IMR-90 (cell line): ENCODE measurements around the gene DTX3. TPM values are rescaled to one million over a fixed set of nuclear protein-coding genes. Genes with fewer than 3 reads are reported as not detected.

Experiments
- ATAC-seq: fragments of 200-7000 bp; cut with Tn5 transposase; 2 replicates; pipeline ENCODE4 v1.9.1; 2020; ENCODE audit warnings: low read depth, mild to moderate bottlenecking, moderate library complexity
- Bru-seq: library from RNA; stranded (reverse); fragments of 400-500 nt; gene quantifications from one replicate; lab custom pipeline; 2021; lab: Mats Ljungman, UMichigan
- BruChase-seq, 2 experiments: library from RNA; stranded (reverse); fragments of 400-500 nt; gene quantifications; one replicate each; lab custom pipeline; 2021; lab: Mats Ljungman, UMichigan
- BruUV-seq: library from RNA; stranded (reverse); fragments of 400-500 nt; replicated peaks from 2 replicates; lab custom pipeline; 2021; lab: Mats Ljungman, UMichigan
- CTCF ChIA-PET: fragments of 300-600 bp; formaldehyde crosslinking; extraction: SDS; loops from one replicate; lab custom pipeline; 2021; ENCODE audit warnings: antibody characterized with exemption; lab: Yijun Ruan, JAX
- POLR2A ChIA-PET: fragments of 300-600 bp; sonication (Branson Sonifier 250); formaldehyde crosslinking; loops from one replicate; lab custom pipeline; 2022; ENCODE audit warnings: antibody characterized with exemption; ENCODE audit not compliant: unreplicated experiment; lab: Charles Lee
- DNase-seq: peaks from one replicate; pipeline ENCODE4 v3.0.0; 2013
- H2AFZ ChIP-seq: replicated peaks from 2 replicates; pipeline ENCODE3; 2013; ENCODE audit warnings: low read length, mild to moderate bottlenecking; ENCODE audit not compliant: poor library complexity
- H2AK5ac ChIP-seq: 2 replicates; pipeline ENCODE4 v1.6.1; 2013; ENCODE audit warnings: low read depth, low read length, inconsistent platforms
- H2AK9ac ChIP-seq: replicated peaks from 2 replicates; pipeline ENCODE3; 2013; ENCODE audit warnings: mild to moderate bottlenecking, low read depth, low read length, moderate library complexity; ENCODE audit not compliant: poor library complexity
- H2BK120ac ChIP-seq: 2 replicates; pipeline ENCODE4 v1.6.1; 2013; ENCODE audit warnings: low read depth, low read length, inconsistent platforms
- H2BK15ac ChIP-seq: 3 replicates; pipeline ENCODE4 v1.6.1; 2013; ENCODE audit warnings: low read depth, low read length, inconsistent platforms
- H2BK20ac ChIP-seq: 2 replicates; pipeline ENCODE4 v1.6.1; 2013; ENCODE audit warnings: low read depth, mild to moderate bottlenecking, inconsistent platforms, low read length, moderate library complexity
- H2BK5ac ChIP-seq: 2 replicates; pipeline ENCODE4 v1.6.1; 2013; ENCODE audit warnings: mild to moderate bottlenecking, low read depth, low read length, inconsistent platforms; ENCODE audit not compliant: poor library complexity, severe bottlenecking
- H3K14ac ChIP-seq: replicated peaks from 2 replicates; pipeline ENCODE4 v1.6.1; 2013; ENCODE audit warnings: low read depth, low read length, inconsistent platforms
- H3K18ac ChIP-seq: 2 replicates; pipeline ENCODE4 v1.6.1; 2013; ENCODE audit warnings: low read depth, low read length, control low read depth
- H3K23ac ChIP-seq: 2 replicates; pipeline ENCODE4 v1.6.1; 2013; ENCODE audit warnings: low read depth, low read length, inconsistent platforms
- H3K27ac ChIP-seq: 2 replicates; pipeline ENCODE4 v1.5.1; 2013; ENCODE audit warnings: mild to moderate bottlenecking, control low read depth, low read length; ENCODE audit not compliant: insufficient read depth
- H3K27me3 ChIP-seq: 2 replicates; pipeline ENCODE4 v1.6.1; 2013; ENCODE audit warnings: low read length; ENCODE audit not compliant: control insufficient read depth, insufficient read depth
- H3K36me3 ChIP-seq: 2 replicates; pipeline ENCODE4 v1.6.1; 2013; ENCODE audit warnings: low read length, mixed read lengths; ENCODE audit not compliant: control insufficient read depth, insufficient read depth
- H3K4ac ChIP-seq: 2 replicates; pipeline ENCODE4 v1.6.1; 2013; ENCODE audit warnings: low read depth, low read length, inconsistent platforms
- H3K4me1 ChIP-seq: 2 replicates; pipeline ENCODE4 v1.6.1; 2013; ENCODE audit warnings: low read length, mixed read lengths; ENCODE audit not compliant: control insufficient read depth, insufficient read depth
- H3K4me2 ChIP-seq: 2 replicates; pipeline ENCODE4 v1.6.1; 2013; ENCODE audit warnings: low read depth, mild to moderate bottlenecking, control low read depth, low read length, moderate library complexity
- H3K4me3 ChIP-seq: 2 replicates; pipeline ENCODE4 v1.5.1; 2013; ENCODE audit warnings: low read depth, mild to moderate bottlenecking, control low read depth, low read length, moderate library complexity; ENCODE audit not compliant: insufficient read depth
- H3K56ac ChIP-seq: 2 replicates; pipeline ENCODE4 v1.6.1; 2013; ENCODE audit warnings: low read length, inconsistent platforms; ENCODE audit not compliant: insufficient read depth; ENCODE audit errors: extremely low read depth
- H3K79me1 ChIP-seq, 2 experiments: 2 replicates each; pipeline ENCODE4 v1.6.1; 2013; ENCODE audit warnings: low read length in 2 of 2, inconsistent platforms in 1 of 2, low read depth in 1 of 2
- H3K9ac ChIP-seq: 2 replicates; pipeline ENCODE4 v1.6.1; 2013; ENCODE audit warnings: low read depth, low read length, control low read depth
- H3K9me1 ChIP-seq: 2 replicates; pipeline ENCODE4 v1.6.1; 2013; ENCODE audit warnings: low read length, inconsistent platforms; ENCODE audit not compliant: insufficient read depth
- H3K9me3 ChIP-seq: 2 replicates; pipeline ENCODE4 v1.6.1; 2013; ENCODE audit warnings: low read length; ENCODE audit not compliant: control insufficient read depth, insufficient read depth
- H4K20me1 ChIP-seq: 2 replicates; pipeline ENCODE4 v1.6.1; 2013; ENCODE audit warnings: low read length, inconsistent platforms; ENCODE audit not compliant: insufficient read depth
- H4K5ac ChIP-seq: 2 replicates; pipeline ENCODE4 v1.6.1; 2013; ENCODE audit warnings: mild to moderate bottlenecking, low read depth, low read length, control low read depth
- H4K8ac ChIP-seq, 2 experiments: 2 replicates each; pipeline ENCODE4 v1.6.1; 2013; ENCODE audit warnings: low read depth in 2 of 2, low read length in 2 of 2, control low read depth in 1 of 2, inconsistent platforms in 1 of 2
- H4K91ac ChIP-seq: 2 replicates; pipeline ENCODE4 v1.6.1; 2013; ENCODE audit warnings: low read depth, low read length, inconsistent platforms; ENCODE audit not compliant: insufficient read depth
- ELK1 ChIP-seq: fragments of 150-350 bp; IDR thresholded peaks from 2 replicates; pipeline ENCODE4 v1.6.1; 2016; ENCODE audit warnings: low read depth, mild to moderate bottlenecking, low read length, moderate library complexity, borderline replicate concordance
- WGBS, 2 experiments: methylation state at CpG; one replicate each; pipeline versions ENCODE4 v1.1.5 to v1.1.7; 2013; ENCODE audit warnings: missing lambda C conversion rate in 2 of 2; ENCODE audit not compliant: insufficient read length in 1 of 2; ENCODE audit errors: extremely low coverage in 2 of 2; 5-methylcytosine and 5-hydroxymethylcytosine counted together
- dilution Hi-C: fragments of 300-500 bp; cut with HindIII; formaldehyde crosslinking; loops from one replicate; pipeline ENCODE4 v1.14.3; 2018; ENCODE audit warnings: low sequenced_read_pairs; ENCODE audit not compliant: unreplicated experiment
- in situ Hi-C: fragments of 300-500 bp; cut with MboI; formaldehyde crosslinking; loops from 3 replicates; pipeline ENCODE4 v1.14.3; 2019; ENCODE audit warnings: low sequenced_read_pairs, inconsistent platforms, mixed read lengths
- intact Hi-C: fragments of 100-400 bp; cut with micrococcal nuclease; formaldehyde crosslinking; loops from 2 replicates; pipeline ENCODE4 v1.10.0; 2022
- long read RNA-seq: library from polyadenylated mRNA; unstranded; transcript quantifications from one replicate; pipeline ENCODE4 v2.0.0, GENCODE V29; 2021; ENCODE audit not compliant: unreplicated experiment
- polyA plus RNA-seq, 3 experiments: library from polyadenylated mRNA; depleted of rRNA; stranded (reverse); fragments of >200 nt; gene quantifications; 2 replicates each; pipeline ENCODE4 v1.2.3, GENCODE V29; 2012; ENCODE audit warnings: low replicate concordance in 1 of 3
- total RNA-seq: library from RNA; depleted of rRNA; stranded (reverse); fragments of >200 nt; gene quantifications from 2 replicates; pipeline ENCODE4 v1.2.3, GENCODE V29; 2012; rRNA removed
- TF ChIP-seq, protein P1 (sequence below): fragments of 150-350 bp; IDR thresholded peaks from 2 replicates; pipeline ENCODE4 v1.6.1; 2017; ENCODE audit warnings: mild to moderate bottlenecking, antibody characterized with exemption, low read length, low read depth

The DTX3 gene
- total RNA-seq (2.8 and 2.9 TPM in 2 replicates), polyA plus RNA-seq (2012; rRNA removed) (13.1 and 14.6 TPM in 2 replicates), Bru-seq, nascent RNA (percentile 55 among the genes with signal in this experiment), BruChase-seq, experiment 1, labeled RNA remaining after a 6-hour chase (percentile 67 among the genes with signal in this experiment), BruChase-seq, experiment 2, labeled RNA remaining after a 2-hour chase (percentile 67 among the genes with signal in this experiment)
- polyA plus RNA-seq (2012; cell fraction: cytosol; rRNA removed) = 6.3 and 10.0 TPM in 2 replicates
- 82.4 and 104 TPM in 2 replicates for polyA plus RNA-seq (2012; cell fraction: nucleus; rRNA removed; ENCODE audit: low replicate concordance)
- long read RNA-seq, partial matches to known transcripts = 4 of 14 reads
- long read RNA-seq, other reads (novel, unspliced or antisense) = 5 of 14 reads

GRCh38 chr12:57604454-57604991 lies at the start of gene DTX3:
DTX3 (plus strand) TSS chr12:57604824; CDS start chr12:57606518, 1,694 bp downstream.
- H2BK15ac ChIP-seq = peak within 1 kb of the TSS; percentile 83; the same call in 1 of the 3 replicates
- no peak for DNase-seq
- H3K4me3 ChIP-seq = peak within 1 kb of the TSS; percentile 93
- TF ChIP-seq, protein P1, sequence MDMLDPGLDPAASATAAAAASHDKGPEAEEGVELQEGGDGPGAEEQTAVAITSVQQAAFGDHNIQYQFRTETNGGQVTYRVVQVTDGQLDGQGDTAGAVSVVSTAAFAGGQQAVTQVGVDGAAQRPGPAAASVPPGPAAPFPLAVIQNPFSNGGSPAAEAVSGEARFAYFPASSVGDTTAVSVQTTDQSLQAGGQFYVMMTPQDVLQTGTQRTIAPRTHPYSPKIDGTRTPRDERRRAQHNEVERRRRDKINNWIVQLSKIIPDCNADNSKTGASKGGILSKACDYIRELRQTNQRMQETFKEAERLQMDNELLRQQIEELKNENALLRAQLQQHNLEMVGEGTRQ = peak; percentile 74
- no peak for TF ChIP-seq ELK1
- H2AK5ac ChIP-seq = peak within 1 kb of the TSS; percentile 79
- peak within 1 kb of the TSS; percentile 96 for H2AK9ac ChIP-seq
- H3K4ac ChIP-seq = peak within 1 kb of the TSS; percentile 95
- peak within 1 kb of the TSS; percentile 73 for H2BK5ac ChIP-seq
- WGBS, 2 experiments = no CpG with 5 or more reads among the region's 36 CpGs
- H3K4me1 ChIP-seq = peaks cover 11% of the 10 kb centered on the region
- H3K36me3 ChIP-seq = peaks cover 15% of the 10 kb centered on the region; the same call in 1 of the 2 replicates
- peak within 1 kb of the TSS; percentile 75 to 100 for H4K8ac ChIP-seq
- peaks cover 10% of the 10 kb centered on the region; the same call in 1 of the 2 replicates for H3K9me1 ChIP-seq
- peaks cover 9 to 19% of the 10 kb centered on the region in 2 experiments for H3K79me1 ChIP-seq
- H3K56ac ChIP-seq = peak within 1 kb of the TSS; percentile 24; the same call in 1 of the 2 replicates
- BruUV-seq = no TSS peak
- peak within 1 kb of the TSS; percentile 100 for H4K5ac ChIP-seq
- H4K20me1 ChIP-seq = no peaks in the 10 kb centered on the region
- in situ Hi-C loops = no loop called here
- H3K4me2 ChIP-seq = peak within 1 kb of the TSS; percentile 99
- H2BK120ac ChIP-seq = peak within 1 kb of the TSS; percentile 92; the same call in 1 of the 2 replicates
- no peaks in the 10 kb centered on the region for H3K27me3 ChIP-seq
- H2AFZ ChIP-seq = peak within 1 kb of the TSS; percentile 99
- no peaks in the 10 kb centered on the region for H3K9me3 ChIP-seq
- peak within 1 kb of the TSS; percentile 85 for H3K9ac ChIP-seq
- 0 out of 2 replicates have a peak within 1 kb of the TSS, but pooled peaks have one; percentile 52 for H2BK20ac ChIP-seq
- POLR2A ChIA-PET = no interaction called here
- intact Hi-C loops = no loop called here
- CTCF ChIA-PET = no interaction called here
- peak within 1 kb of the TSS; percentile 99 for H3K14ac ChIP-seq
- peak within 1 kb of the TSS; percentile 85 for H3K27ac ChIP-seq
- peak; percentile 78 for ATAC-seq
- dilution Hi-C loops = no loop called here
- H4K91ac ChIP-seq = peak within 1 kb of the TSS; percentile 90
- H3K18ac ChIP-seq = peak within 1 kb of the TSS; percentile 99
- H3K23ac ChIP-seq = peak within 1 kb of the TSS; percentile 99
